Measurements from ENCODE around the gene CYB5RL.
"Not testable (repeated sequence)": the region's sequence is repeated elsewhere in the genome, so short reads cannot be mapped to it uniquely, and the experiment has no call there.

CYB5RL gene

DNA sequence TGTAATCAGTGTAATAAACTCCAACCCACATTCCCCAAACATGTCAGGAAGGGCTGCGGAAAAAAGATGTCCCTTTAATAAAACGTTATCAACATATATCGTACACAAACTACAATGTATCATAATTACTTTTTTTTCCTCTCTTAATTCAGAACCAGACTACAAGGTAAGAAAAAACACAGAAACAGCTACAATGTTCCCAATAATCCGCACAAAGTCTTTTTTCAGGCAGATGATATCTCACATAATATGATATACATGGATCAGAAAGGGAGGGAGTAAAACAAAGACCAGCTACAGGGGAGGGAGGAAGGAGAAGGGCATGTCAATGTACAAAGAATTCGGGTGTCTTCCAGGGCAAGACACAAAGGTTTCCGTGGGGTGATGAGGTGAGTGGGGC, 25.5 kb upstream of the CYB5RL start:
- DNase-seq, result no peak

GRCh38 chr1:54224233-54224632, 24.4 kb upstream of the CYB5RL start:
- DNase-seq, result no peak

- no peak for DNase-seq
Observed at GRCh38 chr1:54223441-54224202, 23.8 kb upstream of the CYB5RL start.

DNA sequence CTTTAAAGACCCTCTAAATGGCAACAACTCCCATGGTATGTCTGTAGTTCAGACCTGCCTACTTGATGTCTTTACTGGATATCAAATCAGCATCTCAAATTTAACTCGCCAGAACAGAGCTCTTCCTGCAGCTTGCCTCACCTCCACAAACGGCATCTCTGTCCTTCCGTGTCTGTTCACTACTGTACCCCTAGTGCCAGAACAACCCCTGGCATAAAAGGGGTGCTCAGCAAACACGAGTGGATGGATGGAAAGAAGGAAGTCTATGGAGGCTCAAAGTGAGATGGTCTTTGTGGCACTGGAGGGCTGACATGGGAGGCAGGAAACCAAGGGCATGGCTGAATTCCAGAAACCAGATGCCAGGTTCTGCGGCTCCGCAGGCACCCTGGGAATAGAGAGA, 22.9 kb upstream of the CYB5RL start:
- no peak for DNase-seq

DNA sequence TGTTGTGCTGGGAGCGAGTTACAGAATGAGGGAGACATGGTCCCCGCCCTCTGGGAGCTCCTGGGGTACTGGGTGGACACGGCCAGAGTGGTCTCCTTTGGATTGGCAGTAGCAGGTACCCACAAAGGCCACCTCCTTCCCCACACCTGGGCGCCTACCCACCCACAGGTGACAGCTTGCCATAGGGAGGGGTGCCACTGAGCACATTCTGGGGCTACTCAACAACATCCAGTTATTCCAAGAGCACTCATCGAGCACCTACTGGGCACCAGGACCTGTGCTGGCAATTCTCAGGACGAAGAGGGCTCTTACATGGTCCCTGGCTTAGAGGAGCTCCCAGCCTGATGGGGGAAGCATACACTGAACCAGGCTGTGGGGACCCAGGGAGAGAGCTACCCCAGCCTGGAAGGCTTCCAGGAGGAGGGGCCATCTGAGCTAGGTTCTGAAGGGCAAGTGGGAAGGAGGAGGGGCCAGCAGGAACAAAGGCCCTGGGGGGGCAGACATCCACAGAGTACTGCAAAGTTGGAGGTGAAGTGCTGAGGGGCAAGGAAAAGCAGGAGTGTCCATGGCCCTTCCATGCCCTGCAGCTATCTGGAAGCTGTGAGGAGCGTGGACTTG, 22.1 kb upstream of the CYB5RL start:
- no peak for DNase-seq

DNA sequence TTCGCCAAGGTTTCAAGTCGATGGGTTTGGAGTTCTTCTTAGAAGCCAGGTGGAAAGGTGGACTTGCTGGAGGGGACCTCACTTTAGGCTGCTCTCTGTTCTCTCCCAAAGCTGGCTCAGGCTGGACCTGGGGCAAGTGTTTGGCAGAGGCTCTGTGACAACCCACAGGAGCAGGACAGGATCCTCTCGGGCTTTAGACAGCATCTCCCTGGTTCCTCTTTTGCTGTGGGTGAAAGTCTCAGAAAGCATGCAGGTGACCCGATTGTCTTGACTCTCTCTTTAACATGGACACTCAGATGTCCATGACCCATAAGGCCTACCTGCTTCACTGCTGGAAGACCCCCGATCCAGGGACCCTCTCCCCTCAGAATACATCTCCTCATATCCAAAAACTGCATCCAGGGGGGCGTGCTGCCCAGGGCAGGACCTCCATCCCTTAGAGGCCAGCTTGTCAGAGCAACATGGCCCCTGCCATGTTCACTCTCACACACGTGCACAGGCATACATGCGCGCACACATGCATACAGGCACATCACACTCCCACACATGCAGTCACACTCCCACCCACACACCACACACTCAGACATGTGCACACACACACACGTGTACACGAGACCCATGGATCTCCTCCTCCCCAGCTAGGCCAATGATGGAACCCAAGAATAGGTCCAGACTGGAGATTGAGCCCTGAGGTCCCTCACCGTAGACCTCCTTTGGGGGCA, 21.4 kb upstream of the CYB5RL start:
- DNase-seq, result no peak

DNA sequence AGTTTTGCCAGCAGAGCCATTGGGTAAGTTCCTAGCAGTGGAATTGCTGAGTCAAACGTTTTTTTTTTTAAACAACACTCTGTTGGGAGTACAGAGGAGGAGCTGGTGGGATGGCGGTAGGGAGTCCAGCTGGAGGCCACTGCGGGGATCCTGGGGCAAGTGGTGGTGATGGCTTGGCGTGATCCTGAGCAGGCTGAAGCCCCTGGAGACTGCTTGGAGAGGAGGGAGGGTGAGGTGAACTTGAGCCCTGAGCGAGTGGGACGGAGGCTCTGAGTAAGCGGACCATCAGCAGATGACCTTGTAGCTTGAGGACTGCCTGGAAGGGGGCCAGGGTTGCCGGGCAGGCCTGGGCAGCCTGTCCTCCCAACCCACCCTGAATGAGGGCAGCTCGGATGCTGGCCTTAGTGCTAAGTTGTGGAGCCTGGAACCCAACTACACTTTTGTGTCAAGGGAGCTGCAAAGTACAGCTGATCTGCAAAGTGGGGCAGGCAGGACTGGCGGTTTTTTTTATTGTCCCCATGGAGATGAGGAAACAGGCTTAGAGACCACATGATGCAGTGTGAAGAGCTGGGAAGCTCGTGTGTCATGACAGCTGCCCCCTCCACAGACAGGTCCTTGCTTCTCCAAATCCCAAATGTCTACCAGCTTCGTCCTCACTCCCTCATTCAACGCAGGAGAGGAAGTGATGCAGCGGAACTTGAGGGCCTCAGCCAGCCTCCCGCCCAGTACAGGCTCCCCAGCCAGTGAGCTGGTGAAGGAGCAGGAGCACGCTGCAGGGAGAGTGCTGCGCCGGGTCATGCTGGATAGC, 20.4 kb upstream of the CYB5RL start:
- no peak for DNase-seq

GRCh38 chr1:54219688-54220003, 19.8 kb upstream of the CYB5RL start:
- DNase-seq, result no peak

DNA sequence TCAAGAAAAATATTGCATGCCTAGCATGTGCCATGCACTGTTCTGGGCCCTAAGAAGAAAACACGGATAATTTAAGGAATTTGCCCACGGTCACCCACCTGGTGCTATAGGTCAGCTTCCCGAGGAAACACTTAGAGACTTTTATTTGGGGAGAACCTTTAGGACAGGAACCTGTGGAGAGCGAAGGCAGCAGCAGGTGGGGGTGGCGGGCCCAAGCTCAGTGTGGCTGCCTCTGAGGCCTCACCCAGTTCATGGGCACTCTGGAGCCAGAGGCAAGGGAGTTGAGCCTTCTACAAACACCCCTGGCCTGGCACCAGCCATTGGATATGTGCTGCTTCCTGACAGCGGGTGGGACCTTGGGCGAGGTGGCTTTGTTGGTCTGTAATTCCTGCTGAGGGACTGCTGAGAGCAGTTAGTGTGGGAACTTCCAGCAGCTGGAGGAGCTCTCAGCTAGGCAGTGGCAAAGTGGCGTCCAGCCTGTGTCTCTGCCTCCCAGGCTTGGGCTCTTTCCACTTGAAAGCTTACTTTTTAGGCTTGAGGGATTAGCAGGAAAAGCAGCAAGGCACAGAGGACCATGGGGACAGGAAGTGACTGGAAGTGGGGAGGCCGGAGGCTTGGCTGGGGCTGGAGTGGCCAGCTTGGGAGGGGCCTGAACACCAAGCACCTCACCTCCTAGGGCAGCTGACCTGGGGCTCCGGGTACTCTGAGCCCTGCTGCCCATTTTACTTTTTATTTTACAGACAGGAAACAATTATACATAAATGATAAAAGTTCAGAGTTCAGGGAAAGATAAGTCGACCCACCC, 19.3 kb upstream of the CYB5RL start:
- no peak for DNase-seq

DNA sequence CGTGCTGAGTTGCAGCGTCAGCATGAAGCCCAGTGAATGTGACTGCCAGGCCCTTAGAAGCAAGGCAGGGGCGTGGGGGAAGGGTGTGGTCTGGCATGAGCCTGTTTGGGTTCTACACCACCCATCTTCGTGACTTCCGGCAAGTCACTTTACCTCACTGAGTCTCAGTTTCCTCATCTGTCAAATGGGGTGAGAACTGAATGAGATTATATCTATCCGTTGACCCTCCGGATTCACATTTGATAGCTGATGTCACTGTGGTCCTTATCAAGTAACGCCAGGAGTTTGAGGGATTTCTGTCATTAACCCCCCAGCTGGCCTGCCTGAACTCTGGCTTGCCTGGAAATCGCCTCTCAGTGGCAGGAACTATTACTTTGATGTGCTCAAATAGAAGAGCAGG, 15.7 kb upstream of the CYB5RL start:
- no peak for DNase-seq

DNA sequence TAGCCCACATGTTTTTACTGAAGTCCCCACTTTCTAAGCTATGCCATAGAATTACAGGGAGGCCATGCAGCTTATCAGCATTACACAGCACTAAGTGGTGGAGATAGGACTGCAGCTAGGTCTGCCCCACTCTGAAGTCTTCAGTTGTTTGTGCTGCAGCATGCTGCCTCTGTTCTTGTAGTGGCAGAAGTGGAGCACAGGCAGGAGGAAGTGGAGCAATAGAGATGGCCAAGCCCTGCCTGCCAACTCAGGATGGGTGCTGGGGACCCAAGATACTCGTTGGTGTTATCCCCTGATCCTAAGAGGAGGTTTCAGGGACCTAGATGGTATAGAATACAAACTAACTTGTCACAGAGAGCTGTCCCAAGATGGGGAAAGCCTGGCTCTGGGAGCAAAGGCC, 13.0 kb upstream of the CYB5RL start:
- DNase-seq, result no peak

- not testable (repeated sequence) for DNase-seq
Observed at GRCh38 chr1:54207896-54208295, 8.1 kb upstream of the CYB5RL start.

DNA sequence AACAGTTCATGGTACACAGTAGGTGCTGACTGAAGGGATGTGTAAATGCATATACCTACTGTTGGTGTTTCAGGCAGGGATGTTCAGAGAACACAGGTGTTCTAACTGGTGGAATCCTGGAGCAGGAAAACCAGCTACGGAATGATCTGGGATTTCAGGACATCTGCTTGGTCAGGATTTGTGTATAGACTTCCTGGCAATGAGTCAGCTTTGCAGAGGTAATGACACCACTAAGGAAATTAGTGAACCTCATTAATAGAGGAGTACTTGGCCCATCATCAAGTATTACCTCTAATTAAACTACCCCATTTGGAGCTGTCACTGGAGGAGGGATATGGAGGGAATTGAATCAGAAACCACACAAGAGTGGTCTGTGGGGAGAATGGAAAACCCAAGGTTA, 7.5 kb upstream of the CYB5RL start:
- DNase-seq, result no peak

DNA sequence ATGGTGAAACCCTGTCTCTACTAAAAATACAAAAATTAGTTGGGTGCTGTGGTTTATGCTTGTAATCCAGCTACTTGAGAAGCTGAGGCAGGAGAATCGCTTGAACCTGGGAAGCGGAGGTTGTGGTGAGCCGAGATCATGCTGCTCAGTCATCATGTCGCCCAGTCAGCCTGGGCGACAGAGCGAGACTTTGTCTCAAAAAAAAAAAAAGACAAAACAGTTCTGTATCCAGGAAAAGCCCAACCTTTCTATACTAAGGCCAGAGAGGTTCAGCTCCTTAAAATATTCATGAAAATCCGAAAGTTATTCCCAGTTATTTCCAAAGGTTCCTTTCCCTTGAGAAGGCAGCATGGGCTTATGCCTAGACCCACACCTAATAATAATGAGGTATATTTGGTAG, 4.4 kb upstream of the CYB5RL start:
- no peak for DNase-seq

DNA sequence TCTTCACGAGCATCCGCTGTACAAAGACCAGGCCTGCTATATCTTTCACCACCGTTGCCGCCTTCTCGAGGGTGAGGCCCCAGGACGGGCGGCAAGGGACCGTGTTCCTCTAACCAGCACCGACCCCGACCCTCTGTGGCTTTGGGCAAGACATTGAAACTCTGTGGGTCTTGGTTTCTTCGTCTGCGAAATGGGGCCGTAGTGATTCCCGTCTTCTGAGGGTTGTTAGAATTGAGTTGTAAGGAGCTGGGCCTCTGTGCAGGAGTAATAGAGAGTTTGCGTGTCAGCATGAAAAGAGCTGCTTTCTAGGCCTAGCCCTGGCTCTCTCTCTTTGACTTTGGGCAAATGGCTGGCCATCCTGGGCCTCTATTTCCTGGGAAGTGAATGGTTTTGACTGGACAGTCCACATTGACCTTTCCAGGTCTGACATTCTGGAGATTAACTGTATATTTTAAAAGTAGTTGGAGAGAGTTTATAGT, 728 bp upstream of the CYB5RL start:
- no peak for DNase-seq

GRCh38 chr1:54199151-54199764, 572 bp downstream of the CYB5RL start:
- DNase-seq, result no peak

DNA sequence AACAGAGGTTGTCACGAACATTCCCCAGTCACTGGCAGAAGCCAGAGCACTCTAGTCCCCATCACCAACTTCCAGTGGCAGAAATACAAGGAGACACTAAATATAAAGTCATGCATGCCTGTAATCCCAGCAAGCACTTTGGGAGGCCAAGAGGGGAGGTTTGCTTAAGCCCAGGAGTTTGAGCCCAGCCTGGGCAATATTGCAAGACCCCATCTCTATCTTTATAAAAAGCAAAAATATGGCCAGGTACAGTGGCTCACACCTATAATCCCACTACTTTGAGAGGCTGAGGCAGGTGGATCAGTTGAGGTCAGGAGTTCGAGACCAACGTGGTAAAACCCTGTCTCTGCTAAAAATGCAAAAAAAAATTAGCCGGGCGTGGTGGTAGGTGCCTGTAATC, 6.4 kb downstream of the CYB5RL start:
- DNase-seq, result no peak

- DNase-seq, result no peak
Observed at GRCh38 chr1:54191525-54191924, 8.3 kb downstream of the CYB5RL start.

GRCh38 chr1:54190526-54190925, 9.3 kb downstream of the CYB5RL start:
- DNase-seq, result no peak

- DNase-seq, result no peak
Observed at GRCh38 chr1:54188291-54188690, 11.5 kb downstream of the CYB5RL start.

GRCh38 chr1:54186056-54186455, 13.8 kb downstream of the CYB5RL start:
- DNase-seq, result no peak

Data from DMS 273 treated with DMSO at 0.1 percent for 48 hours (cell line).